ENCODE results near the gene ELK3. TPM values are rescaled to one million over a fixed set of nuclear protein-coding genes. Genes with fewer than 3 reads are reported as not detected.
"Not testable (repeated sequence)": the region's sequence is repeated elsewhere in the genome, so short reads cannot be mapped to it uniquely, and the experiment has no call there.

The ELK3 gene
- total RNA-seq, 3 donors from 2014 or later (not counting 1 experiment from before 2014, with no cell fraction given) = 17.8 to 28.8 (median 20.9) TPM

DNA sequence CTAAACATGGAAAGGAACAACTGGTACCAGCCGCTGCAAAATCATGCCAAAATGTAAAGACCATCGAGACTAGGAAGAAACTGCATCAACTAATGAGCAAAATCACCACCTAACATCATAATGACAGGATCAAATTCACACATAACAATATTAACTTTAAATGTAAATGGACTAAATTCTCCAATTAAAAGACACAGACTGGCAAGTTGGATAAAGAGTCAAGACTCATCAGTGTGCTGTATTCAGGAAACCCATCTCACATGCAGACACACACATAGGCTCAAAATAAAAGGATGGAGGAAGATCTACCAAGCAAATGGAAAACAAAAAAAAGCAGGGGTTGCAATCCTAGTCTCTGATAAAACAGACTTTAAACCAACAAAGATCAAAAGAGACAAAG lies 123.6 kb downstream of the ELK3 start:
- H3K4me1 ChIP-seq (ENCODE audit: control insufficient read depth, insufficient read depth, low read length); DNase-seq; H3K9me3 Mint-ChIP-seq; H3K27ac ChIP-seq (ENCODE audit: low read length); H3K27me3 Mint-ChIP-seq (ENCODE audit: low read depth in 2 of 2); H3K27me3 ChIP-seq (ENCODE audit: control insufficient read depth, insufficient read depth, low read length); intact Hi-C loops (cut with micrococcal nuclease); H3K27ac Mint-ChIP-seq; H3K36me3 Mint-ChIP-seq; H3K4me3 Mint-ChIP-seq; ATAC-seq; H3K4me3 ChIP-seq (ENCODE audit: low read length); H3K9me3 ChIP-seq (ENCODE audit: control insufficient read depth, insufficient read depth, low read length): not testable (repeated sequence)
- peaks cover 21 to 23% of the 10 kb centered on the region in 2 donors for H3K4me1 Mint-ChIP-seq
- WGBS (ENCODE audit: insufficient coverage) = no CpG with 5 or more reads among the region's 2 CpGs
- H3K36me3 ChIP-seq (ENCODE audit: control insufficient read depth, insufficient read depth, low read length) = peaks cover 11% of the 10 kb centered on the region

Other genes with a start within 250 kb of the ELK3 start
- gene HAL, start 198.0 kb upstream of the ELK3 start, total RNA-seq = 10 to 100 TPM in 1 of 3 donors, 1 to 10 TPM in 2; 1.2 to 10.8 (median 1.6) TPM
- gene LTA4H, start 158.8 kb upstream of the ELK3 start, total RNA-seq = 10 to 100 TPM; 43.1 to 51.9 (median 48.3) TPM
- gene CDK17, start 206.1 kb downstream of the ELK3 start, total RNA-seq = 100 to 1,000 TPM; 199 to 234 (median 232) TPM

All from natural killer cell (primary cell).